IPS DF 19.7 (cell line): ENCODE results near the gene ZNF653.
"Not testable (repeated sequence)": the region's sequence is repeated elsewhere in the genome, so short reads cannot be mapped to it uniquely, and the experiment has no call there.

Source experiments
- DNase-seq: peaks from one replicate; pipeline ENCODE4 v3.0.0-alpha.2; 2013; ENCODE audit warnings: low read depth, low spot score

The ZNF653 gene

GRCh38 chr19:11481534-11482383, 23.9 kb downstream of the ZNF653 start:
- no peak for DNase-seq

- no peak for DNase-seq
These were observed 24.7 kb downstream of the ZNF653 start, which contains the start of gene ELAVL3 for GRCh38 chr19:11480715-11481533. TSS of gene ELAVL3 (minus strand) at chr19:11481046. CDS start at chr19:11480608, 438 bp downstream.

- no peak for DNase-seq
These were observed 25.5 kb downstream of the ZNF653 start for GRCh38 chr19:11479898-11480714.

GRCh38 chr19:11479090-11479897, 26.3 kb downstream of the ZNF653 start:
- no peak for DNase-seq

GRCh38 chr19:11478167-11479089, 27.2 kb downstream of the ZNF653 start:
- DNase-seq, result no peak

- no peak for DNase-seq
These were observed 29.8 kb downstream of the ZNF653 start for GRCh38 chr19:11475861-11476260.

GRCh38 chr19:11475343-11475742, 30.3 kb downstream of the ZNF653 start:
- DNase-seq, result not testable (repeated sequence)

- DNase-seq, result no peak
These were observed 31.9 kb downstream of the ZNF653 start for GRCh38 chr19:11473725-11474124.

- DNase-seq, result not testable (repeated sequence)
These were observed 37.3 kb downstream of the ZNF653 start for GRCh38 chr19:11468266-11468845.

GRCh38 chr19:11465600-11465999, 40.0 kb downstream of the ZNF653 start:
- no peak for DNase-seq

- DNase-seq, result no peak
These were observed 41.0 kb downstream of the ZNF653 start for GRCh38 chr19:11464333-11465265.

- no peak for DNase-seq
These were observed 42.2 kb downstream of the ZNF653 start for GRCh38 chr19:11463391-11463790.

- no peak for DNase-seq
These were observed 44.2 kb downstream of the ZNF653 start for GRCh38 chr19:11461453-11461852.

- no peak for DNase-seq
These were observed 45.4 kb downstream of the ZNF653 start for GRCh38 chr19:11460207-11460606.

- DNase-seq, result not testable (repeated sequence)
These were observed 46.7 kb downstream of the ZNF653 start for GRCh38 chr19:11458912-11459311.

- no peak for DNase-seq
These were observed 47.3 kb downstream of the ZNF653 start for GRCh38 chr19:11458236-11458900.

- no peak for DNase-seq
These were observed 47.8 kb downstream of the ZNF653 start for GRCh38 chr19:11457831-11458230.

- DNase-seq, result no peak
These were observed 48.5 kb downstream of the ZNF653 start for GRCh38 chr19:11457115-11457514.
